D341Med (cell line): ENCODE measurements around the gene SERPINH1.
"Not testable (repeated sequence)": the region's sequence is repeated elsewhere in the genome, so short reads cannot be mapped to it uniquely, and the experiment has no call there.

Experiments
- DNase-seq: peaks from one replicate; pipeline ENCODE4 v3.0.0; 2012; ENCODE audit warnings: low spot score

The SERPINH1 gene

DNA sequence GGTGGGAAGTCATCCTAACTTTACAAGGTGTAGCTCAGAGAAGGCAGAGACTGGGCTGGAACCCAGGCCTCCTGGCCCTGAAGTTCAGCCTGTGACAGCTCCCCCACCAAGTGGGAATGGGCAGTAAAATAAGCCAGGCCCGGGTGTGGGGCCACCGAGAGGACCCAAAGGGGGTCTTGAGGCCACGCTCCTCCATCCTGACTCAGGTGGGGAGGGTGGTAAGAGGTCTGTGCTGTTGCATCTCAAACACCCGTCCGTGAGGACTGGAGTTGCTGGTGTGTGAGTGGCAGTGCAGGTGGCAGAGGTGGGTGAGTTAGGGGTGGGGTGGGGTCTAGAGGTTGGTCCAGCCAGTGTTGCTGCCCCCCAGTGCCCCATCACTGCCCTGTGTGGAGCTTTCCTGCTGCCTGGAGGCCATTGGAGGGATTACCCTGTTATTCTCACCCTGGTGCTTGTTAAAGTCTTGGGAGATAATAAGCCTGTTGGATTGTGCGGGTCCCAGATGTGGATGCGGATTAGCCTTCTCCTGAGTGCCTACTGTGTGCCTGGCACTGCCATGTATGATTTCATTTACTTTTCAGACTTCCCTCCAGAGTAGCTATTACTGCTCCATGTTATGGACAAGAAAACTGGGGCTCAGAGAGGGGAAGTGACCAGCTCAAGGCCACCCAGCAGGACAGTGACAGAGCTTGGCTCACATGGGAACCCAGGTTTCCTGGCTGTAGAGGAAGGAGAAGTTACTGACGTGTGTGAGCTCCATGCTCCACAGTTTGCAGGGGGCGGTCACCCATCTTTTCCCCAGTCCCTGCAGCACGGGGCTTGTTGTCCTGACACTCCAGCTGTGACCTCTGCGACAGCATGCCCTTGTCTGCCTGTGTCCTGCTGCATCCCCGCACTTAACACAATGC, 12.9 kb downstream of the SERPINH1 start:
- no peak for DNase-seq

DNA sequence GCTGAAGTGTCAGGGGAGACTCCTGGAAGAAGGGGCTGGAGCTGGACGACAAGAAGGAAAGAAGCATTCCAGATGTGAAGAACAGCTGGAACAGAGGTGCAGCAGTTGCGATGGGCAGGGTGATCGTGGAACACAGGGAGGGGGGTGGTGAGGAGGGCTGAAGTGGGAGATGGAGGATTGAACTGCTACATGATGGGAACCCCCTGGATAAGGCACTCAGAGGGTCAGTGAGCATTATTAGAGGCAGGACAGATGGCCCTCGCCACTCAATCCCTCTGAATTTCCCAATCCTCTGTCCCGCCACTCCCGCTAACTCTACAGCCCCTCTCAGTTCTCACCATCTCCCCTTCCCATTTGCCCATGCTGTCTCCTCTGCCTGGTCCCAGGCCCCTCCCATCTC, 14.0 kb downstream of the SERPINH1 start:
- no peak for DNase-seq

DNA sequence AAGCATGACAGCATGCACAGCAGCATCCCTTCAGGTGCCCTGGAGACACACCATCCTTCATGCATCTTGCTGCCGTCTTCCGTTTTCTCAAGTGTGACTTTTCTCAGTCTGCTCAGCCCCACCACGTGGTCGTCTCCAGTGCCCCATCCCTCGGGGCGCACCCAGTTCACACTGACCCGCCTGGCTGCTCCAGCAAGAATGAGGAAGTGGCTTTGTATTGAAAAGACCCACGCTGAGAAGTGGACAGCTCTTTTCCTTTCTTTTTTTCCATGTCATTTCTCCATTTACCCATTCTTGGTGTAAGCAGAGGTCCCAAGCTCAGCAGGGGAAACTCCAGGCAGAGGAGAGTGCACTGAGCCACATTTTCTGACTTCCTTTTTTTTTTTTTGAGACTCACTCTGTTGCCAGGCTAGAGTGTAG, 14.5 kb downstream of the SERPINH1 start:
- DNase-seq: no peak

DNA sequence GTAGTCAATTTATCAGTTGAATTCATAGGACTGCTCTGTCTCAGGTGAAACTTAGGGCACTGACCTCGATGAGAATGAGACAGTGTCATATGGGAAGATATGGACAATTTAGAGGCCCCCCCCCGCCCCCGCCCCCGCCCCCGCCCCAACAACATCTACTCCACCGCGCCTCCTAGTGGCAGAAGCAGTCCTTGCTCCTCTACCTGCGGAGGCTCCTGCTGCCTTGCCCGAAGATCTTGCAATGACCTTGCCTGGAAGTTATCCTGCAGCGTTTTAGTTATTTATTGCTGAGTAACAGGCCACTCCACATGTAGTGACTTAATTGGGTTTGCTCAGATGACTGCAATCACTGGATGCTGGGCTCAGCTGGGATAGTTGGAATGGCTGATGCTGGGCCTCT, 15.2 kb downstream of the SERPINH1 start:
- peak; percentile 73 for DNase-seq

DNA sequence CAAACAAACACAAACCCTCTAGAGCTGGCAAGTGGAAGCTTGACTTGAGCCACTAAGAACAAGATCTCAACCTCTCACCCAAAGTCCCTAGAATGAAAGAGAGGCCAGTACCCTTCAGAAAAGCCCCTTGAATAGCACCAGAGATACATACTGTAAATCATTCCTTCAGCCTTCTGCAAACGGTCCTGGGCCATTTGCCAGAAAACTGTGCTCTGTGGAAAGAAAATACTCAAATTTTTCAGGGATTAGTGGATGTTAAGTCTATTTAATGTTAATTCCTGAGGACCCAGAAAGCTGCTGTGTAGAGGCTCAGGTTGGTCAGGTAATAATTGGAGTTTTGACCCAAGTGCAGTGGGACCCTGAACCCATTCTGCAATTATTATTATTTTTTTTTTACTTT, 16.9 kb downstream of the SERPINH1 start:
- no peak for DNase-seq

DNA sequence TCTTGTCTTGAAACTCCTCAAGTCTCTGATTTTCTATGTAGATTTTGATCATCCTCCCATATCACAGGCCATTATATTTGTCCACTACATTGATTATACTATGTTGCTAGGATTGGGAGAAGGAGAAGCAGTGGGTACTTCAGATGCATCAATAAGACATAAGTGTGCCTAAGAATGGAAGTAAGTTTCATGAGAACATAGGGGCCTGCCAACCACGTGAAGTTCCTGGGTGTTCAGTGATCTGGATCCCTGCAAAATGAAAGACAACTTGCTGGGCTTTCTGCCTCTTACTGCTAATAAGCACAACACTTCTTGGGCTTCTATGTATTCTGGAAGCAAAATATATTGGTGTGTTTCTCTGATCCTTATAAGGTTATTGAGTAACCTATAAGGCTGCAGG, 17.8 kb downstream of the SERPINH1 start:
- DNase-seq: no peak

DNA sequence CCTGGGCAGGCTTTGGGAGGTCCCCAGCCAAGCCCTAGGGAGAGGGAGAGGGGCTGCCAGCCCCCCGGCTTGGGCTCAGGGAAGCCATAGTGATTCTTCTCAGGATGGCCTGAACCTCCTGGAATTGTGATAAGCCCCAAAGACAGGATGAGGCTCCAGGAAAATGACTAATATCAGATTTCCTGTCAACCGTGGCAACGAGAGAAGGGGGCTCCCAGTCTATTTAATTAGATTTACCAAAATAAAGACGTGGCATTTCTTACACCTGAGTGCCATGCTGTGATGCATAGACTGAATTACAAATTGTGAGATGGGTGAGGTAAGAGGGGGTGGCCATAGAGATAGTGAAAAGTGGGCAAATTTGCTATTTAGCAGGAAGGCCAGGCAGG, 20.4 kb downstream of the SERPINH1 start:
- no peak for DNase-seq

DNA sequence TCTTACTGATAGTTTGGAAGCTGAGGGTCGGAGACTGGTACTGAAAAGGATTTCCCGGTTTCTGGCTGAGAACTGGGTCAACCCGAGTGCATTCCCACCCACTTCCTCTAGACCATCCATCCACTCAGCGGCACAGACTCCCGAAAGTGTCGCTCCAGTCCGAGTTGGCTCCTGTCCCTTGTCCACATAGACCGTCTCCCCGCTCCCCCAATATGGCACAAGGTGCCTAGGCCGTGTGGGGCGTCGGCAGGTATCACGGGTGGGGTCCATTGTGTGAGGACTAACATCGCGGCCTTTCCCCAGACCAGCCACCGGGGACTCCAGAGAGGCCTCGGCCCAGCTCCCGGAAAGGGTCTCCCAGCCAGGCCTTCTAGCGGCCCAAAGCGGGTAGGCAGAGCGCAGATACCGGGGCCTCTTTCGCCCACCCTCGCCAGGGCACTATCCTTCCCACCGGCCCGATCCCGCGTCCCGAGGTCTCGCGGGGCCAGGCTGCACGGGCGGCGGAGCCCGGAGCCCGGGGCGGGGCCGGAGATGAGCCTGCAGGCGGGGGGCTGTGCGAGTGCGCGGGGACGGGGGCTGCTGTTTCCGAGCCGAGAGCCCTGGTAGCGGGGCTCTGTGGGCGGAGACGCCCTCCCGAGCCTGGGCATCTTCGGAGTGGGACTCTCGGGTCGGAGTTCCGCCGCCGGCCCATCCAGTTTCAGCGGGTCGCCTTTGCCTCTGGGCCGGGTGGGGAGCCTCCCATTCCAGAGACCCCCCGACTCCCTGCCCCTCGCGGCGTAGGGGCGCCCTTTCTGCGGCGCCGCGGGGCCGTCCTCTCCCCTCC, 21.1 kb downstream of the SERPINH1 start:
- no peak for DNase-seq

DNA sequence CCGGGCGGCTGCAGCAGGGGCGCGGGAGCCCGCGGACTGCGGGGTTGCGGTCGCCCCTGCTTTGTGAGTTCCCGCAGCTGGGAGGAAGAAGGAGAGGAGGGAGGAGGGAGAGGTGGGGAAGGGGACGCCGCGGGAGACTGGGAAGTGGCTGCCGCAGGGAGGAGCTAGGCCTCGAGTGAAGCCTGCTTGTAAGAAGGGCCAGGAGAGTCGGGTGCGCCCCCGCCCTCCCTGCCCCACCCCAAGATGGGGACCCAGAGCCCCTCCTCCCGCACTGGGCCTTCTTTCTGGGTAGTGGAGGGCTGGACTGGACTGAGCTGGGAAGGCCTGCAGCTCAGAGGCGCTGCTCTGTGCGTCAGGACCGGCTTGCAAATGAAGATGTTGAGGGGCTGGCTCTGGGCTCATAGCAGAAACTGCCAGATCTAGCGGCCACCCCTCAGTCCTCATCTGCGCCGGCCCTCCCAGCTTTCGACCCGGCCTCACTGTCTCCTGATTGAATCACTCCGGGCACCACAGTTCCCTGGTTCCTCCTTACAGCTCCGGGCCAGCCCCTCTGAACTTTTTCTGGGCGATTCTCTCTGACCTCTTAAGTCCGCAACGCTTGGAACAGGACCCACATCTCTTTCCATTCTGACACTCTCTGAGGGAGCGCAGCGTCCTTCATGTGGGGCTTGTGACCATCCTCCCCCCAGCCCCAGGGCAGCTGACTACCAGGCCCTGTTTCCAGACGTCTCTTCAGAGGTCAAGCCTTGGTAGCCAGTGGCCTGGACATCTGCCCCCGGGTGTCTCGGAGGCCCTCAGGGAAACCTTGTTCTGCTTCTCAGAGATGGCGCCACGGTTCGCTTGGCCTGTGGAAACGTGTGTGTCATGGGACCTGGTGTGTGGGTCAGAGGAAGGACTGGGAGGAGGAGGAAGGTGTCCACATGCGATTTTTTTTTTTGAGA, 21.9 kb downstream of the SERPINH1 start:
- no peak for DNase-seq

DNA sequence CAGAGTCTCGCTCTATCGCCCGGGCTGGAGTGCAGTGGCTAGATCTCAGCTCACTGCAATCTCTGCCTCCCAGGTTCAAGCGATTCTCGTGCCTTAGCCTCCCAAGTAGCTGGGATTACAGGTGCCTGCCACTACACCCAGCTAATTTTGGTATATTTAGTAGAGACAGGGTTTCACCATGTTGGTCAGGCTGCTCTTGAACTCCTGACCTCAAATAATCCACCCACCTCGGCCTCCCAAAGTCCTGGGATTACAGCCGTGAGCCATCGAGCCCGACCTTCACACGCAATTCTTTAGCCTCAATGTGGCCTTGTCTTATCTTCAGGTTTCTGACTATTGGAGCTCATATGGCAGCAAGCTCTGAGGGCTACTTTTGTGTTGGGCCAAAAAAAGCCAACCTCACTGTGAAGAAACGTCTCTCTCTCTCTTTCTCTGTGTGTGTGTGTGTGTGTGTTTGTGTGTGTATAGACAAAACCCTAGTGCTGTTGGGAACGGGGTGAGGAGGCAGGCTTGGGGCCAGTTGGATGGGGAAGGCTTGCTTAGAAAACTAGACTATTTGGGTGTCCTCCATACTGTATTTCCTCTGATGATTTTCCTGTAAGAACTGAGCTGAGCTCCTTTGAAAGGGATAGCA, 22.7 kb downstream of the SERPINH1 start:
- DNase-seq: not testable (repeated sequence)

DNA sequence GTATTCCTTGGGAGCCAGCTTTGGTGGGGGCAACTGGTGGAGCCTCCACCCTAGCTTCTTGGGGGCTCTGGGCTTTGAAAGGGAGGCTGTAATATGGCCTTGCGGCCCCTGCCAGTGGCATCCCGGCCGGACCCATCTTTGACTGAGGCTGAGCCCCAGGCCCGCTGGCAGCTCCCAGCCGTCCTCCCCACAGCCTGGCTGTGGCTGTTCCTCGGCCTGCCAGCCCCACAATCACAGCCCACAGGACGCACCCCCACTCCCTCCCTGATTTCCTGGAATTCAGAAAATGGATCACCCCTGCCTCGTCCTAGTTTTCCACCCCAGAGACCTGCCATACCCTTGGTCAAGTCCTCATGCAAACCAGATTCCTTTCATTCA, 23.2 kb downstream of the SERPINH1 start:
- DNase-seq: no peak

DNA sequence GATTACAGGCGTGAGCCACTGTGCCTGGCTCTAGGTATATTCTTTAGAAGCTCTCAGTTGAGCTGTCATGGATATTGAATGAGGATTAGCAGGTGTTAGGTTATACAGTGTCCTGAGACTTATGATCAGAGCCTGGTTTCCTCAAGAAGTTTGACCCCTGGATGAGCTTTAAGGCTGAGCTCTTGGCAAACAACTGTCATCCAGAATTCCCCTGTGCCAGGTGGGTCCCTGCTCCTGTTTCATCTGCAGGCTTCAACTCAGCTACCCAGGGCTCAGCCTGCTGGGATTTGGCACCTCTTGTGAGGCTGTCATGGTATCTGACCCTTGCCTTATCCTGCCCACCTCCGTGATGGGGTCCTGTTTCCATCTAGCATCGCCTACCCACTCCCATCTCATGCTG, 24.3 kb downstream of the SERPINH1 start:
- no peak for DNase-seq

DNA sequence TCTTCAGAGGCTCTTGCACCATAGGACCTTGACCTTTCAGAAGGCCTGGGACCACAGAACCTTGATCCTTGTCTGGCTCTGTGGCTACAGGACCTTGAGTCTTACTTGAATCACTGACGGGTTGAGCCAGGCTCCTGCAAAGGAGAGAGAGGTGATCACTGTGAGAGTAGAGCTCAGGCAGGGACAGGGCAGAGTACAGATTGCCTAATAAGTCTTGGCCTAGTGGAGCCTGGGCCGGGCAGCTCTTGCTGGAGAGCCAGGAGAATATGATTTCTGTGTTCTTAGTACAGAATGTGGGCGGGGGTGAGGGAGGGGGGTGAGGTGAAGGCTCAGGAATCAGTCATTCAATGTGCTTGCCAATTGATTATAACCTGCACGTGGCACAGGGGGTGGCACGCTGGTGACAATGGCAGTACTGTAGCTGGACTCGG, 26.0 kb downstream of the SERPINH1 start:
- no peak for DNase-seq

DNA sequence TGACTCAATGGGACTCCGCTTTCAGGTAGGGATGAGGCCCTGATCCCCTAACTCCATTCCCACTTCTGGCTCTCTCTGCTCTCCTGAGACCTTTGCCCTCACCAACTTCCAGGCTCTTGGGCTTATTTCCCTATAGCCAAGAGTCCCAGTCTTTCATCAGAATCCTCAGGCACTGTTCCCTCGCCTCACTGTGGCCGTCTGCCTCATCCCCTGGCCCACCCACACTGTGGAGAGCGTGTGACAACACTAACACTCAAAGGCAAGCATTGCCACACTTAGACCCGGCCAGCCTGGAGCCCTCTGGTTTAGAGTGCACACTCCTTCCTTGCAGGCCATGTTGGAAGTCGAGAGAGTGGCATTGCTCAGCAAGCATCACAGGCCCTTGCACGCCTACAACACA, 27.0 kb downstream of the SERPINH1 start:
- DNase-seq: no peak

DNA sequence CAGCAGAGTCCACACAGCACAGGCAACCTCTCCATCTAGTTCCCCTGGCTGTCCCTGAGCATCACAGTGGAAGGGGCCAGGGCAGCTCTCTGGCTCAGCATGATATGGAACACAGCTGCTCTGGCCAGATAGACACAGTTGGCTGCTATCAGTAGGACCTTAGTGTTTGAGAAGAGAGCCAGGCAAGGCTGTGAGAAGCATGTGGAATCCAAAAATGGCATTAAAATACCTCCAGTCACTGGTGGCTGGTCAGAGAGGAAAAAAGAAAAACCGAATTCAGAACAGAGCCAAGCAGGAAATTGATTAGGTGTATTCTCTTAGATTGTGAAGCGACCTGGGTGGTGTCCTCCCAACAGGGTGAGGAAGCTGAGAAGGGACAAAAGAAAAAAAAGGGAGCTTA, 27.9 kb downstream of the SERPINH1 start:
- DNase-seq: no peak

DNA sequence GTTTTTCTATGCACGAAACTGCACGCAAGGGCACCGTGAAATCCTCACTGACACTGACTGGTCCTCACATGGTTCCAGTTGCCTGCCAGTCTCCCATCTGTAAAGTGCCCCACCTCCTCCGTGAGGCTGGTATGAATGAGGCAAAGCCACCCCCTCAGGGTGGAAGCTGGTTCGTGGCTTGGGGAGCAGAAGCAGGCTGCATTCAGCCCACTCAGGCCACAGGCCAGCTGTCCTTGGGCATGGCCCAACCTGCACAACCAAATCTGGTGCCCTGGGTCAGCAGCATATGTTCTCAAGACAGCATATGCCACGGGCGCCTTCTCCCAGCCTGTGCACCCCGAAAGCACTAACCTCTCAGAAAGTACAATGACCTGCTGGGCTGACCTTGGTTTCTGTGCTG, 29.3 kb downstream of the SERPINH1 start:
- no peak for DNase-seq

DNA sequence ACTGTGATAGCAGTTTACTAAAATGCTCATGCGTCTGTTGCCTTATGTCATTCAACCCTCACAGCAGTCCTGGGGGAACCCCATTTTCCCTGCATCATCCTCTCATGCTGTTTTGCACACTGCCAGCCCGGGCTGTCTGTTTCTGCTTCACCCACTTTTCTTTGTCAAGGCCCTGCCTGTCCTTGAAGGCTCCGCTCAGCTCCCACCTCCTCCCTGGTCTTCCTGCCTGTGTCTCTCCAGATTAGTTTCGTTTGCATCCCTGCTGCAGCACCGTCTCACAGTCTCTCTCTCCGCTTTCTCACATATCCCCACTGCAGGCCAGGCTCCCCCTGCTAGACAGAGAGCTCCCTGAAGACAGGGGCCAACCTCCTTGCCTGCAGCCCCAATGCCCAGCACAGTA, 29.9 kb downstream of the SERPINH1 start:
- no peak for DNase-seq

DNA sequence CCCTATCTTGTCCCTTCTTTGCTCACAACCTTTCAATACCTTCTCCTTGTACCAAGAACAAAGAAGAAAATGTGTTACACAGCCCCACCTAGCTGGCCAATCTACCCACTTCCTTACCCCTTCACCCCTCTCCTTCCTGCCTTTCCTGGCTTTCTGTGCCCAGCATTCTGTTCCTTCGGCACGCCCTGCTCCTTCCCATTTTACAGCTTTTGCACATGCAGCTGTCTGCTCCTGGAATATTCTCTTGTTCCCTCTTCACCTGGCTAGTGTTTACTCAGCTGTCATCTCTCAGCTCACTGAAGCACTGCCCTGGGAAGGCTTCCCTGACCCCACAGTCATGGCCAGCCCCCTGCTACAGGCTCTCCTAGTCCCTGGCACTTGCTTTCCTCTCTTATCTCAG, 30.7 kb downstream of the SERPINH1 start:
- DNase-seq: no peak

DNA sequence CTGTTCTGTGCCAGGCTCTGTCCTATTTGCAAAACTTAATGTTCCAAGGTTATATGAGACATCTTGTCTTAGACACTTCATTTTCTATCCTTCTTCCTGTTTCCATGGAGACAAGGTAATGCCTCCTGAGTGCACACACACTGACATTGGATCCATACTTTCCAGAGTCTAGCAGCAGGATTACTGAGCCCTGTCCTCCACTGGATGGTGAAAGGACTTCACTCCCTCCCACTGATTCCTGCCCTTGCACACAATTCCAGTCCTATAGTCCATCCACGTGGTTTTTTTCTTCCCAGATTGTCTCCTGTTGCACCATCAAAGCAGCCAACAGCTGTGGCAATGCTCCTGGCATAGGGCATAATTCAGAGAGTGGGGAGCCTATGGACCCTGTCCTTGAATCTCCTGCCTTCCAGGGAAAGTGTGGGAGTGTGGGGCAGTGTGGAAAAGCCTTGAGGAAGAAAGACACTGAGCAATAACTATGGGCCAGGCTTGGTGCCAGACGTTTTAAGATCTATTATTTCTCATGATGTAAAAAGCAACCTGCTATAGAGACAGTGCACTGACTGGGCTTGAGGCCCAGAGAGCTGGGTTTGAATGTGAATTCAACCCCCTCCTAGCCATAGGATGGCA, 31.3 kb downstream of the SERPINH1 start:
- no peak for DNase-seq

DNA sequence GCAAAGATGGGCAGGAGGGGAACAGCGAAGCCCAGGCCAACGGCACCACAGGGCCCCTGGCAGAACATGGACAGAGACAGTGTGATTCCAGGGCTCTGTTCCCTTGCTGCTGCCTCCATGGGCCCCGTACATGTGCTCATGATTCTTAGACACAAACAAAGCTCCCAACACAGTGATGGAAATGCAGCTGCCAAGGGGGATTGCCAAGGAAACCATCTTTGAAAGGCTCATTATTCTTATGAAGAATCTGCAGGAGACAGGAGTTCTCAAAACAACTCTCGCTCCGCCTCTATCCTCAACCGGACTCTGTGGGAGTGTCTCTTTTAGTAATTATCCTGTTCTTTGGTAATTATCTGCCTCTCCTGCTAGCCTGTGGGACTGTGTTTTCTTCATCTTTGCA, 32.2 kb downstream of the SERPINH1 start:
- DNase-seq: no peak

DNA sequence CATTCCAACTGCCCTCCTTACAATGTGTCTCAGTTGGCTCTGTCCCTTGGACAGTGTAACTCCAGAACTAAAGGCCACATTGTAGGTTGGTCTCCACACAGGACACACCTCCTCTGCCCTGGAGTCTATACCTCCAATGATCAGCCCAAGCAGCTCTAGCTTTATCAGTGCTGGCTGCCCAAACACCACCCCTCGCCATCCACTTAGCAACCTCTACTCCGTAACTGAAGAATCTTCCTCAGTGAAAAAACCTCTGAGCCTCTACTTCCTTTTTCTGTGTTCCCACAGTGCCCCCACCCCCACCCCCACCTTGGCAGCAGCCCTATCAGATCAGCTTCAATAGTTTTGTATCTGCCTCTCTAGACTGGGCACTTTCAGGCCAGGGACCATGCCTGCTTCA, 33.4 kb downstream of the SERPINH1 start:
- DNase-seq: no peak
